Testis (tissue), 3 donors: ENCODE data around the gene SPAG9. TPM values are rescaled to one million over a fixed set of nuclear protein-coding genes. Genes with fewer than 3 reads are reported as not detected.

Source experiments
- DNase-seq: peaks from one replicate; pipeline ENCODE4 v3.0.0-alpha.2; 2019
- H3K27ac ChIP-seq, 2 donors: fragments of 200-600 bp; sonication (generic); one replicate each; pipeline ENCODE4 v1.5.1; 2019
- H3K27me3 ChIP-seq: fragments of 200-600 bp; sonication (generic); one replicate; pipeline ENCODE4 v1.5.1; 2019
- H3K36me3 ChIP-seq: fragments of 200-600 bp; sonication (generic); one replicate; pipeline ENCODE4 v1.5.1; 2017; ENCODE audit warnings: low read depth; ENCODE audit errors: missing control alignments
- H3K4me1 ChIP-seq: fragments of 200-600 bp; sonication (generic); one replicate; pipeline ENCODE4 v1.5.1; 2019
- H3K4me3 ChIP-seq, 2 donors: fragments of 200-600 bp; sonication (generic); one replicate each; pipeline ENCODE4 v1.5.1; 2017 to 2019
- H3K9me3 ChIP-seq: fragments of 200-600 bp; sonication (generic); one replicate; pipeline ENCODE4 v1.5.1; 2017
- POLR2A ChIP-seq: fragments of 450-650 bp; IDR thresholded peaks from one replicate; pipeline ENCODE4 v1.6.1; 2017; ENCODE audit warnings: antibody characterized with exemption, mild to moderate bottlenecking, moderate library complexity
- WGBS, 2 donors: methylation state at CpG; one replicate each; pipeline ENCODE4 v1.1.5; 2018; 5-methylcytosine and 5-hydroxymethylcytosine counted together
- intact Hi-C: fragments of 100-400 bp; cut with DNase I; formaldehyde crosslinking; loops from one replicate; pipeline ENCODE4 v1.15.1; 2023; ENCODE audit warnings: low total_unique reads
- polyA plus RNA-seq: library from polyadenylated mRNA; stranded (reverse); fragments of 350-450 nt; fragmentation: Illumina TruSeq; extraction: RNeasy Lipid Tissue Mini Kit (QIAGEN cat#74804); gene quantifications from one replicate; pipeline ENCODE4 v1.2.3, GENCODE V29; 2014; ENCODE audit warnings: low read depth, low replicate concordance; ENCODE audit not compliant: insufficient read depth
- total RNA-seq, 2 donors: library from RNA; depleted of rRNA; stranded (reverse); fragments of >200 nt; gene quantifications; one replicate each; pipeline ENCODE4 v1.2.3, GENCODE V29; 2016
- TF ChIP-seq, protein P1 (sequence below), 3 experiments: fragments of 450-650 bp in 2 of 3; fragments of 200-600 bp in 1 of 3; sonication (generic) in 1 of 3; IDR thresholded peaks; one replicate each; pipeline ENCODE4 v1.5.1; 2016 to 2019; ENCODE audit warnings: antibody characterized with exemption in 3 of 3, mild to moderate bottlenecking in 2 of 3, moderate library complexity in 1 of 3

The SPAG9 gene
- total and polyA plus RNA-seq, 3 donors from 2014 or later, result 157 to 165 (median 159) TPM

DNA sequence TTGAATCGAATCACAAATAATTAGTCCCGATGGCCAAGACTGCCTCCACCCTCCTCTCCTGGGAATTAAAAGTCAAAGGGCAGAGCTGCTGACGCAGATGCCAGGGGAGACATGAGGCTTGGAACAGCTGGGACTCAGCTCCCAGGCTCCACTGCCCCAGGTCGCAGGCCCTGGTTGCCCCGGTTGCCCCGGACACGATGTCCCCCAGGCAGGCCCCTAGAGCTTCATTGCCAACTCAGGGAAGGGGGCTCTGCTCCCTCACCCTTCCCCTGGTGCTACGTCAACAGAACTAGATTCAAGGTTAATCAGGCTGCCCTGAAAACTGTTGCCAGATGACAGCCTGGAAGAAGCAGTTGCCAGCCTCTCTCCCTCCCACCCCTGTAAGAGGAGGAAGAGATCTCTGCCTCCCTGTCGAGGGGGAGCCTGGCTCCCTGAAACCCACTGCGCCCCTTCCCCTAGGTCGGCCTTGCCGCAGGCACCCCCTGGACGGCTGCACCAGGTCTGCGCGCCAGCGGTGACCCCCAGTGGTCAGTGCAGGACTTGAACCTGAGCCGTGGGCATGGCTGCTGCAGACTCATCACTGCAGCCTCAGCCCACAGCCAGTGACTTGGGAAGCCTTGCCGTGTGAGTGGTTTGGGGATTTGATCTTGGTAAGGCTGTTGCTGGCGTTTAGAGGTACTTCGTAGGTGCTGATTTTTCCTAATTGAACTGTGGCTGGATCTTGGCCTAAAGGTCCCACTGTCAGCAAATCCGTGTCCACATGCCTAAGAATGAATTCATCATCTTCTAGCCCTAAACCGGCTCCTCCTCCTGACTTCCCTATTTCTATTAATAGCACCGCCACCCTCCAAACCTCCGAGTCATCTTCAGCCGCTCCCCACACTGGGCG lies 170.4 kb downstream of the SPAG9 start:
- DNase-seq, result peak; percentile 79
- H3K4me1 ChIP-seq, result peaks cover 32% of the 10 kb centered on the region
- no peaks in the 10 kb centered on the region for H3K9me3 ChIP-seq
- WGBS, 2 donors, result 29 to 34% methylated on average over 11 to 26 of the region's 26 CpGs
- H3K27ac ChIP-seq, result peak overlapping the region; percentile 76 to 85
- no peak overlapping the region for H3K4me3 ChIP-seq
- intact Hi-C loops, result loop anchor here (5.0 kb wide), 1 partner anchor 83 kb away; the partner anchor contains the start of gene TOB1
- TF ChIP-seq, protein P1, sequence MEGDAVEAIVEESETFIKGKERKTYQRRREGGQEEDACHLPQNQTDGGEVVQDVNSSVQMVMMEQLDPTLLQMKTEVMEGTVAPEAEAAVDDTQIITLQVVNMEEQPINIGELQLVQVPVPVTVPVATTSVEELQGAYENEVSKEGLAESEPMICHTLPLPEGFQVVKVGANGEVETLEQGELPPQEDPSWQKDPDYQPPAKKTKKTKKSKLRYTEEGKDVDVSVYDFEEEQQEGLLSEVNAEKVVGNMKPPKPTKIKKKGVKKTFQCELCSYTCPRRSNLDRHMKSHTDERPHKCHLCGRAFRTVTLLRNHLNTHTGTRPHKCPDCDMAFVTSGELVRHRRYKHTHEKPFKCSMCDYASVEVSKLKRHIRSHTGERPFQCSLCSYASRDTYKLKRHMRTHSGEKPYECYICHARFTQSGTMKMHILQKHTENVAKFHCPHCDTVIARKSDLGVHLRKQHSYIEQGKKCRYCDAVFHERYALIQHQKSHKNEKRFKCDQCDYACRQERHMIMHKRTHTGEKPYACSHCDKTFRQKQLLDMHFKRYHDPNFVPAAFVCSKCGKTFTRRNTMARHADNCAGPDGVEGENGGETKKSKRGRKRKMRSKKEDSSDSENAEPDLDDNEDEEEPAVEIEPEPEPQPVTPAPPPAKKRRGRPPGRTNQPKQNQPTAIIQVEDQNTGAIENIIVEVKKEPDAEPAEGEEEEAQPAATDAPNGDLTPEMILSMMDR (IDR thresholded peaks at IDR 0.05), result peak; percentile 65 to 71 (median 66)
- TF ChIP-seq POLR2A, result no peak
- H3K36me3 ChIP-seq, result no peaks in the 10 kb centered on the region
- H3K27me3 ChIP-seq, result no peaks in the 10 kb centered on the region

GRCh38 chr17:50949128-50949988 lies 171.3 kb downstream of the SPAG9 start:
- WGBS, 2 donors, result 77 to 85% methylated on average over 13 to 21 of the region's 21 CpGs
- no peaks in the 10 kb centered on the region for H3K27me3 ChIP-seq
- intact Hi-C loops, result no loop called here

GRCh38 chr17:50948711-50949110 lies 172.0 kb downstream of the SPAG9 start:
- no peak for DNase-seq
- 97 to 99% methylated on average over 13 of the region's 13 CpGs for WGBS, 2 donors
- Histone ChIP-seq H3K36me3 (no peaks in the 10 kb centered on the region), H3K9me3 (no peaks in the 10 kb centered on the region), H3K4me3 (no peak overlapping the region), H3K27ac (peak overlapping the region in 1 of 2 donors; percentile 85), H3K27me3 (no peaks in the 10 kb centered on the region), H3K4me1 (peaks cover 33% of the 10 kb centered on the region)
- no peak for TF ChIP-seq POLR2A
- TF ChIP-seq, protein P1 (IDR thresholded peaks at IDR 0.05), result no peak
- intact Hi-C loops, result no loop called here

More at GRCh38 chr17:50949128-50949988, 171.3 kb downstream of the SPAG9 start:
- H3K4me1 ChIP-seq, result peaks cover 31% of the 10 kb centered on the region
- no peaks in the 10 kb centered on the region for H3K36me3 ChIP-seq
- TF ChIP-seq, protein P1 (IDR thresholded peaks at IDR 0.05), result no peak
- TF ChIP-seq POLR2A, result no peak
- H3K4me3 ChIP-seq, result no peak overlapping the region
- DNase-seq, result no peak
- H3K9me3 ChIP-seq, result no peaks in the 10 kb centered on the region
- H3K27ac ChIP-seq, result peak overlapping the region; percentile 76 to 85

DNA sequence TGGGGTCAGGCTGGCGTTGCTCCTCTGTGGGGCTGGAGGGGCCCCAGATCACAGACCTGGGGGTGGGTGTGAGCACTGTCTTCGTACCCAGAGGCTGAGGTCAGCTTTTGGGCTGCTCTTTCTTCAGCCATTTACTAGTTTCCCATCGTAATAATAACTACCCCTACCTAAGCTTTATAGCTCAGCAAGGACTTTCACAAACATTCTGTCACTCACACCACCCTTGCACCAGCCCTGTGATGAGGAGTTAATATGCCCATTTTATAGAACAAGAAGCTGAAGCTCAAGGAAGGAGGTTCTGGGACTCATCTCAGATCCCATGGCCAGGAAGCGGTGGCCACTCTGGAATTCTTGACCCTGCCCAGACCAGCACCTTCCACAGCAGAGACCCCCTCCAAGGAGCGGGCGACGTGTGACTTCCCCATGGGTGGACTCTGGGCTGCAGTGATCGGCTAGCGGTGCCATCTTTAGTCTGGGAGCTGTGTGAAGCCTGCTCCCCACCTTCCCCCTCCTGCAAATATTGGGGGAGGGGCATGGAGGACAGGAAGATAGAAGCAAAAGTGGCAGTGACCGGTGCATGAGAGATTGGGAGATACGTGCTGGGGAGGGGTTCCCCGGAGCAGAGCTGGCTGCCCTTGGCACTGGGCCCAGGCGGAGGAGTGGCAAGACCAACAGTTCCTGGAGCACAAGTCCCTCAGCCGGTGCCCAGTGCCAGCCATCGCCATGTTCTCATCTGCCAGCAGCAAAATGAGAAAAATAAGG lies 172.7 kb downstream of the SPAG9 start:
- peak; percentile 64 for DNase-seq
- no peaks in the 10 kb centered on the region for H3K27me3 ChIP-seq
- no peak for TF ChIP-seq POLR2A
- TF ChIP-seq, protein P1 (IDR thresholded peaks at IDR 0.05), result no peak
- H3K4me3 ChIP-seq, result no peak overlapping the region
- H3K9me3 ChIP-seq, result no peaks in the 10 kb centered on the region
- no peaks in the 10 kb centered on the region for H3K36me3 ChIP-seq
- 79 to 83% methylated on average over 11 to 15 of the region's 15 CpGs for WGBS, 2 donors
- peak overlapping the region in 1 of 2 donors; percentile 85 for H3K27ac ChIP-seq
- intact Hi-C loops, result no loop called here
- peaks cover 37% of the 10 kb centered on the region for H3K4me1 ChIP-seq
